Naive thymus-derived CD4-positive, alpha-beta T cell (primary cell): ENCODE results near the gene LANCL3. TPM values are rescaled to one million over a fixed set of nuclear protein-coding genes. Genes with fewer than 3 reads are reported as not detected.
"Not testable (repeated sequence)": the region's sequence is repeated elsewhere in the genome, so short reads cannot be mapped to it uniquely, and the experiment has no call there.

Experiments used
- ATAC-seq: fragments of 150-1000 bp; cut with Tn5 transposase; 2 replicates; pipeline ENCODE4 v1.10.0; 2021; ENCODE audit warnings: mild to moderate bottlenecking, moderate library complexity
- CTCF ChIA-PET: fragments of 350-600 bp; sonication (Branson Sonifier 250); formaldehyde crosslinking; loops from one replicate; lab custom pipeline; 2021; ENCODE audit warnings: antibody characterized with exemption; lab: Charles Lee
- POLR2A ChIA-PET: fragments of 350-600 bp; sonication (Branson Sonifier 250); formaldehyde crosslinking; loops from one replicate; lab custom pipeline; 2021; ENCODE audit warnings: antibody characterized with exemption, inconsistent platforms; lab: Charles Lee
- DNase-seq, 9 donors: peaks; one replicate each; pipeline versions ENCODE4 v3.0.0 to v3.0.0-alpha.2; 2020 to 2022; ENCODE audit warnings: mixed read lengths in 1 of 9
- H3K27ac ChIP-seq: one replicate; pipeline ENCODE4 v1.7.0; 2013; ENCODE audit warnings: mild to moderate bottlenecking, low read depth, low read length, moderate library complexity
- H3K27me3 ChIP-seq, 2 donors: one replicate each; pipeline ENCODE4 v1.7.0; 2013; ENCODE audit warnings: low read length in 2 of 2, mild to moderate bottlenecking in 2 of 2, moderate library complexity in 2 of 2; ENCODE audit not compliant: control insufficient read depth in 2 of 2, insufficient read depth in 2 of 2
- H3K36me3 ChIP-seq, 3 experiments: 1 replicate in 2 of 3; 2 replicates in 1 of 3; pipeline ENCODE4 v1.7.0; 2013; ENCODE audit warnings: low read length in 3 of 3, mild to moderate bottlenecking in 3 of 3, moderate library complexity in 1 of 3; ENCODE audit not compliant: insufficient read depth in 3 of 3, control insufficient read depth in 2 of 3
- H3K4me1 ChIP-seq, 2 donors: one replicate each; pipeline ENCODE4 v1.7.0; 2013; ENCODE audit warnings: low read length in 2 of 2, mild to moderate bottlenecking in 2 of 2, moderate library complexity in 1 of 2; ENCODE audit not compliant: control insufficient read depth in 2 of 2, insufficient read depth in 2 of 2
- H3K4me3 ChIP-seq: 2 replicates; pipeline ENCODE4 v1.7.0; 2013; ENCODE audit warnings: mild to moderate bottlenecking, low read length
- H3K9me3 ChIP-seq, 3 experiments: 1 replicate in 2 of 3; 2 replicates in 1 of 3; pipeline ENCODE4 v1.7.0; 2013; ENCODE audit warnings: low read length in 3 of 3; ENCODE audit not compliant: control insufficient read depth in 2 of 3
- H3K27ac Mint-ChIP-seq, 9 donors: one replicate each; pipeline ENCODE4 v1.8.0; 2020 to 2022; ENCODE audit warnings: mixed read lengths in 9 of 9, mild to moderate bottlenecking in 8 of 9, moderate library complexity in 5 of 9, inconsistent platforms in 2 of 9
- H3K27me3 Mint-ChIP-seq, 5 donors: one replicate each; pipeline ENCODE4 v1.8.0; 2021 to 2022; ENCODE audit warnings: mixed read lengths in 5 of 5, mild to moderate bottlenecking in 1 of 5
- H3K36me3 Mint-ChIP-seq, 5 donors: one replicate each; pipeline ENCODE4 v1.8.0; 2020 to 2022; ENCODE audit warnings: mixed read lengths in 5 of 5, mild to moderate bottlenecking in 3 of 5, inconsistent platforms in 1 of 5
- H3K4me1 Mint-ChIP-seq, 7 donors: one replicate each; pipeline ENCODE4 v1.8.0; 2020 to 2022; ENCODE audit warnings: mixed read lengths in 7 of 7, mild to moderate bottlenecking in 3 of 7, inconsistent platforms in 1 of 7
- H3K4me3 Mint-ChIP-seq, 10 donors: one replicate each; pipeline ENCODE4 v1.8.0; 2020 to 2022; ENCODE audit warnings: mild to moderate bottlenecking in 10 of 10, mixed read lengths in 10 of 10, moderate library complexity in 6 of 10, inconsistent platforms in 2 of 10
- H3K9me3 Mint-ChIP-seq, 11 donors: one replicate each; pipeline ENCODE4 v1.8.0; 2020 to 2022; ENCODE audit warnings: mixed read lengths in 11 of 11, mild to moderate bottlenecking in 4 of 11, inconsistent platforms in 1 of 11, moderate library complexity in 1 of 11
- intact Hi-C, 2 donors: fragments of 100-400 bp; cut with micrococcal nuclease; formaldehyde crosslinking; loops; one replicate each; pipeline ENCODE4 v1.15.1; 2023
- polyA plus RNA-seq, 2 donors: library from polyadenylated mRNA; unstranded; fragments of 300-500 nt; fragmentation: Illumina TruSeq; gene quantifications; one replicate each; pipeline ENCODE4 v1.2.3, GENCODE V29; 2021
- total RNA-seq, 6 experiments: library from RNA in 5 of 6; stranded (reverse) in 5 of 6; gene quantifications; 1 replicate in 5 of 6; 2 replicates in 1 of 6; pipeline ENCODE4 v1.2.3 and lab custom pipeline; 2021 to 2026

Gene LANCL3
- total and polyA plus RNA-seq, 7 experiments from 2014 or later = 0.03 to 0.53 (median 0.16) TPM; not detected in 2

DNA sequence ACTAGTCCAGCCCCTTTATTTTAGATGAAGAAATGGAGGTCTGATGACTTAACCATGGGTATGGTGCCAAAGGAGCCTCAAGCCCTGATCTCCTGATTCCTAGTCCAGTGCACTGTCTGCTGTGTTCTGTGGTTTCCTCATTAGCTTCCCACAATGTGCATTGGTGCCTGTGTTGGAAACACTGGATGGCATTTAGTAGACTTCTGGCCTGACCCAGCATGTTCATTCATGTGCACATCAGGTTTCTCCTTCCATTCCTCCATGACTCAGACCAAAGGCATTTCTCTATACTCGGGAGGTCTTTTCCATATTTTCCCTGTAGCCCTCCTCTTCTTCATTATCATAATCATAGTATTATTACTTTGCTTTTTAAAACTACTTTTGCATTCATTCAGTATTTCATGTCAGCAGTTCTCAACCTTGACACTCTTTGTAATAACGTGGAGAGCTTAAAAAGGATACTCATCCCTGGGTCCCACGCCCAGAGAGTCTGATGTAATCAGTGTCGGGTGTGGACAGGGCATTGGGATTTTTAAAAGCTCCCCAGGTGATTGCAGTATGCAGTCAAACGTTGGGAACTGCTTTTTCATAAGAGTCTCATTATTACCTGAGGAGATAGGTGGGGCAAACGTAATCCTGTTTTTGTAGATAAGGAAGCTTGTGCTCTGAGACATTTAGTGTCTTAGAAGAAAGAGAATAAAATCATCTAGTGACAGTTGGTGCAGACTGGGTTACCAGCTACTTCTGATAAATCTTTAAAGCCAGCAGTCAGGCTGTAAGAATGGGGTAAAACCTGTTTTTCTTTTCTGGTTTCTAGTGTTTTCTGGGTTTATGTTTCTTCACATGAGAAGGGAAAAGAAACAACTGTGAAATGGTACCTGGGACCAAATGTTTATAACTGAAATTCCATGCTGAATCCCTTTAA lies 73.2 kb downstream of the LANCL3 start:
- Mint-ChIP-seq H3K27ac (no peak overlapping the region), H3K36me3 (no peaks in the 10 kb centered on the region), H3K27me3 (peaks cover 0 to 2% (median 0%) of the 10 kb centered on the region in 5 donors), H3K4me3 (no peak overlapping the region), H3K4me1 (no peaks in the 10 kb centered on the region), H3K9me3 (peaks cover 0 to 5% (median 0%) of the 10 kb centered on the region in 11 donors)
- no peaks in the 10 kb centered on the region for H3K4me1 ChIP-seq
- H3K4me3 ChIP-seq = no peak overlapping the region
- H3K27me3 ChIP-seq = no peaks in the 10 kb centered on the region
- CTCF ChIA-PET = no interaction called here
- POLR2A ChIA-PET = no interaction called here
- DNase-seq (no peak), ATAC-seq (no peak)
- H3K9me3 ChIP-seq = no peaks in the 10 kb centered on the region
- no peak overlapping the region for H3K27ac ChIP-seq
- intact Hi-C loops = no loop called here
- no peaks in the 10 kb centered on the region for H3K36me3 ChIP-seq

DNA sequence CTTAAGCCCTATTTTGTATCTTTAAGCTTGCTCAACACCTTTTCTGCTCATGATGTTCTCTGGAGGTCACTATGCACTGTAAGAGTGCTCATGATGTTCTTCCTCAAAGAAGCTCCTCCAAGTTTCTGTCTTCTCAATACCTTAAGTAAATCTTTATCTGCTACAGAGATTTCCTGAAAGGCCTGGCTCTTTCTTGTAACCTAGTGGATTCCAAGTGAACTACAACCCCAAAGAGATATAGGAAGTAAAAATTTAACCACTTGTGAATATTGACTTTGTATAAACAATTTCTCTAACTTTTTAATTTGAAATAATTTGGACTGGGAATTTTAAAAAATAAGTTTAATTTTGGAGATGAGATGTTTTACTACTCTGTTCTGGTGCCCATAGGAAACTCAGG lies 74.8 kb downstream of the LANCL3 start:
- ATAC-seq (no peak), DNase-seq (no peak)
- H3K9me3 Mint-ChIP-seq = peaks cover 0 to 5% (median 0%) of the 10 kb centered on the region in 11 donors
- H3K4me3 ChIP-seq = no peak overlapping the region
- no peak overlapping the region for H3K27ac ChIP-seq
- no peaks in the 10 kb centered on the region for H3K27me3 Mint-ChIP-seq
- intact Hi-C loops = no loop called here
- H3K27me3 ChIP-seq = no peaks in the 10 kb centered on the region
- ChIA-PET CTCF (no interaction called here), POLR2A (no interaction called here)
- no peaks in the 10 kb centered on the region for H3K4me1 ChIP-seq
- H3K36me3 ChIP-seq = no peaks in the 10 kb centered on the region
- no peaks in the 10 kb centered on the region for H3K9me3 ChIP-seq
- no peak overlapping the region for H3K4me3 Mint-ChIP-seq
- no peaks in the 10 kb centered on the region for H3K36me3 Mint-ChIP-seq
- H3K4me1 Mint-ChIP-seq = no peaks in the 10 kb centered on the region
- no peak overlapping the region for H3K27ac Mint-ChIP-seq

DNA sequence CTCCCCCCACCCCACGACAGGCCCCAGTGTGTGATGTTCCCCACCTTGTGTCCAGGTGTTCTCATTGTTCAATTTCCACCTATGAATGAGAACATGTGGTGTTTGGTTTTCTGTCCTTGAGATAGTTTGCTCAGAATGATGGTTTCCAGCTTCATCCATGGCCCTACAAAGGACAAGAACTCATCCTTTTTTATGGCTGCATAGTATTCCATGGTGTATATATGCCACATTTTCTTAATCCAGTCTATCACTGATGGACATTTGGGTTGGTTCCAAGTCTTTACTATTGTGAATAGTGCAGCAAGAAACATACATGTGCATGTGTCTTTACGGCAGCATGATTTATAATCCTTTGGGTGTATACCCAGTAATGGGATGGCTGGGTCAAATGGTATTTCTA lies 79.4 kb downstream of the LANCL3 start:
- POLR2A ChIA-PET, DNase-seq, H3K4me1 Mint-ChIP-seq, H3K27ac ChIP-seq, H3K27me3 ChIP-seq, H3K27ac Mint-ChIP-seq, H3K4me3 ChIP-seq, H3K4me1 ChIP-seq, intact Hi-C loops, H3K36me3 Mint-ChIP-seq, CTCF ChIA-PET, ATAC-seq, H3K9me3 Mint-ChIP-seq, H3K9me3 ChIP-seq, H3K36me3 ChIP-seq, H3K4me3 Mint-ChIP-seq, H3K27me3 Mint-ChIP-seq: not testable (repeated sequence)

DNA sequence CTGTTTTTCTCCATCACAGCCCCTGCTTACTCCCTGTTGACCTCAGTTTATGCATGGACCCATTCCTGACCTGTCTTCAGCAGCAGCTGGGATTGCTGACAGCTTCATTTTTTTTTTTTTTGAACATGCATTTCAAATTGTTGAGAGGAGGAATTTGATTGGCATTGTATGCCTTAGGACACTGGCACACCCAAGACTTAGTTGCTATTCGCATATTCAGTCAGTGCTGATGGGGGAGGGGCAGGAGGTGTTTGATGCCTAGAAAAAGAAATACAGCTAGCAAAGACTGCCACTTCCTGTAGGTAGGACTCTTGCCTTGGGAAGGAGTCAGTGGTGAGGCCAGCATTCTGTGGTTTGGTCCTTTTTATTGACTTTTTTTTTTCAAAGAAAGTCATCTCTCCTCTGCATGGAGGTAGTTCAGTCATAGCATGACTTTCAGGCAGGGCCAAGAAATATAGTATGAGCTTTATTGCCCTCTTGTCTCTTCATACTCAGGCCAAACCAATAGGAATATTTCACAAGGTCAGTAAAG lies 80.5 kb downstream of the LANCL3 start:
- ChIA-PET POLR2A (no interaction called here), CTCF (no interaction called here)

DNA sequence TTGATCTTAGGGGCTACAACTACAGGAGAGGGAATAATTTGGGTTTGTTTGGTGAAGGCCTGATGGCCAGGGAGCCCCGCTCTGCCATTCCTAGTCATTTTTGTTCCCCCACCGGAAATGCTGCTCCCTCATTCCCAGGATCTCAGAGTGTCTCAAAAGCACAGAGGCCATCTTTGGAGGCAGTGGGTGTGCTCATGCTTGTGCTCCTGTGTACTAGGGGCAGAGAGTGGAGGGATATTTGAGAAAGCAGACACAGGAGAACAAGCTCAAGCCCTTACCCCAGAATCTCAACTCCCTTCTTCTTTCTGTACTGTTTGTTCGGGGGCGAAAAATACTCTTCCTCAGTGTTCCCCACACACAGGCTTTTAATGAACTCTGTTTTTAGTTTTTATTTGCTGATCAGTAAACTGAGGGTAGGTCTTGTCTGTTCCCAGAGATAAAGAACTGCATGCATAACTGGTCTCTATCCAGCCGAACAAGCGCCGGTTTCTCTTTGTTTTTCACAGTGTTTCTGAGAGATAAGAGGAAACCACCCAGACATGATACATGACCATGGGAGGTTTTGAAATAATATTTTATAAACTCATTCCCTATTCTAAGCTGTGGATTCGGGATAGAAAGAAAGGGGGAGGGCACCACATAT lies 81.2 kb downstream of the LANCL3 start:
- Histone ChIP-seq H3K36me3 (no peaks in the 10 kb centered on the region), H3K27me3 (no peaks in the 10 kb centered on the region), H3K4me3 (no peak overlapping the region), H3K27ac (no peak overlapping the region), H3K4me1 (no peaks in the 10 kb centered on the region), H3K9me3 (no peaks in the 10 kb centered on the region)
- no peak for ATAC-seq
- Mint-ChIP-seq H3K4me3 (no peak overlapping the region), H3K27me3 (no peaks in the 10 kb centered on the region), H3K27ac (no peak overlapping the region), H3K36me3 (no peaks in the 10 kb centered on the region), H3K4me1 (no peaks in the 10 kb centered on the region), H3K9me3 (peaks cover 0 to 5% (median 0%) of the 10 kb centered on the region in 11 donors)
- CTCF ChIA-PET = no interaction called here
- POLR2A ChIA-PET = no interaction called here
- no peak for DNase-seq
- intact Hi-C loops = no loop called here

More for the DNA sequence above, 80.5 kb downstream of the LANCL3 start:
- intact Hi-C loops = no loop called here
- Mint-ChIP-seq H3K27ac (no peak overlapping the region), H3K4me3 (no peak overlapping the region), H3K9me3 (peaks cover 0 to 5% (median 0%) of the 10 kb centered on the region in 11 donors), H3K36me3 (no peaks in the 10 kb centered on the region), H3K4me1 (no peaks in the 10 kb centered on the region), H3K27me3 (no peaks in the 10 kb centered on the region)
- Histone ChIP-seq H3K9me3 (no peaks in the 10 kb centered on the region), H3K27ac (no peak overlapping the region), H3K36me3 (no peaks in the 10 kb centered on the region), H3K4me3 (no peak overlapping the region), H3K27me3 (no peaks in the 10 kb centered on the region), H3K4me1 (no peaks in the 10 kb centered on the region)
- ATAC-seq = no peak
- DNase-seq = no peak

DNA sequence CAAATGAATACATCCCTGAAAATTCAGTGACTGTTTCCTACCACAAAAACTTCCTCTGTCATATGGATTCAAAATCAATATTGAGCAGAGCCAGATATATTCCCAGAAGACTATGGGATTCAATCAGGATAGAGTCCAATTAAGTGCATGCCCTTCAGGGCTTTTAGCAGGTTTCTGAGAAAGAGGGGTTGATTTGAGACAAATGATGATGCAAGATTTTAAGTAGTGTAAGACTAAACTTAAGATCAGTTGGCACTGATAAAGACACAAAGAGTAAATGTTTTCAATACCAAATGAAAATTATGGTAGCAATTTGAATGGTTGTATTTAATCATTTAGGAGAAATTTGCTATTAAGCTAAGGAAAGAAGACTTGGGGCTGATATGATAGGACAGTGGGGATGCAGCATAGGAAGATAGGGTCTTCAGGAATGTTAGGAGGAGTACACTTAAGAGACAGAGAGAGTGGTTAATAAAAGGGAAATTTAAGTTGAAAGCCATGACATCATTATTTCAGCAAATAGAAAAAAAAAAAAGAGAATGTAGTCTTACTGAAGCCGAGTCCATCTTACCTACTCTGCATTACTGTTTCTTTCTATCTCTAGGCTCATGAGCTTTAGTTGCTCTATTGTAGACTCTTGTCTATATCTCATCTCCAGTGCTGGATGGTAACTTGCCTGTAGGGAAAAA lies 82.1 kb downstream of the LANCL3 start:
- intact Hi-C loops = no loop called here
- Mint-ChIP-seq H3K27me3 (no peaks in the 10 kb centered on the region), H3K36me3 (no peaks in the 10 kb centered on the region), H3K4me1 (no peaks in the 10 kb centered on the region), H3K4me3 (no peak overlapping the region), H3K27ac (no peak overlapping the region), H3K9me3 (peaks cover 0 to 5% (median 0%) of the 10 kb centered on the region in 11 donors)
- Histone ChIP-seq H3K9me3 (no peaks in the 10 kb centered on the region), H3K4me1 (no peaks in the 10 kb centered on the region), H3K36me3 (no peaks in the 10 kb centered on the region), H3K27ac (no peak overlapping the region), H3K4me3 (no peak overlapping the region), H3K27me3 (no peaks in the 10 kb centered on the region)
- CTCF ChIA-PET = no interaction called here
- ATAC-seq (no peak), DNase-seq (no peak)
- POLR2A ChIA-PET = no interaction called here
